OCI-LY7 (cell line): ENCODE results near the gene STYX.

ENCODE experiments used
- EZH2phosphoT487 ChIP-seq: fragments of 200-600 bp; sonication (generic); IDR thresholded peaks from 2 replicates; pipeline ENCODE4 v1.6.1; 2018; ENCODE audit warnings: low read depth, borderline replicate concordance, mild to moderate bottlenecking, mixed run types, antibody characterized with exemption, low read length, moderate library complexity, mixed read lengths
- TF ChIP-seq, protein P1 (sequence below): fragments of 200-600 bp; sonication (generic); conservative IDR thresholded peaks from 2 replicates; pipeline ENCODE4 v1.5.1; 2014; ENCODE audit warnings: mild to moderate bottlenecking, antibody characterized with exemption, low read length, moderate library complexity, mixed read lengths

DNA sequence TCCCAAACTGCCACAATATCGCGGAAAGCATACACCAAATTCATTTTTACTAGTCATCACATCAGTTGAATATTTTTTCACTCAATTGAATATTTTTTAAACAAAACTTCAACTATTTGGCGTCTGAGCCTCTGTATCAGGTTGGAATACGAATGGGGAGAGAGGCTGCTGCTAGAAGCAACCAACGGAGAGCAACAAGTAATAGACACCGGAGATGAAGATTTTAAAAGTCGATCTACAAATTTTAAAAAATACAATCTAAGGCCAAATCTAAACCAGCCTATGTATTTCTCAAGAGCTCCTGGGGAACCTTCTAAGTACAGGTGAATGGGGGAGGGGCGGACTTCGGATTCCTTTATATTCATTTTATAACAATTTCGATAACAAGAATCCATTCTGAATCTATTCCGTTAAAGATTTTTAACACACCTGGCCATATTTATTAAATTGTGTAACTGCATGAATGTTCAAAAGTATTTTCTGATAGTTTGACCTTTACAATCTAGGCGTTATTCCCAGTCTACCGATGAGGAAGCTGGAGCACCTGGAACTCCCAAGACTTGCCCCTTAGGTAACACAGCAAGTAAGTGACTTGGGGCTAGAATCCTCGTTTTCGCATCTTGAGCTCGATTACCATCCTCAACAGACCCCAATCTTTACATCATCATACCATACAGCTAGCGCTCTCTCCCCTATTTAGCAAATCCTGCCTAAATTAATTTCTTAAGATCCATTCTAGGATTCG lies 60.2 kb downstream of the STYX start:
- TF ChIP-seq, protein P1, sequence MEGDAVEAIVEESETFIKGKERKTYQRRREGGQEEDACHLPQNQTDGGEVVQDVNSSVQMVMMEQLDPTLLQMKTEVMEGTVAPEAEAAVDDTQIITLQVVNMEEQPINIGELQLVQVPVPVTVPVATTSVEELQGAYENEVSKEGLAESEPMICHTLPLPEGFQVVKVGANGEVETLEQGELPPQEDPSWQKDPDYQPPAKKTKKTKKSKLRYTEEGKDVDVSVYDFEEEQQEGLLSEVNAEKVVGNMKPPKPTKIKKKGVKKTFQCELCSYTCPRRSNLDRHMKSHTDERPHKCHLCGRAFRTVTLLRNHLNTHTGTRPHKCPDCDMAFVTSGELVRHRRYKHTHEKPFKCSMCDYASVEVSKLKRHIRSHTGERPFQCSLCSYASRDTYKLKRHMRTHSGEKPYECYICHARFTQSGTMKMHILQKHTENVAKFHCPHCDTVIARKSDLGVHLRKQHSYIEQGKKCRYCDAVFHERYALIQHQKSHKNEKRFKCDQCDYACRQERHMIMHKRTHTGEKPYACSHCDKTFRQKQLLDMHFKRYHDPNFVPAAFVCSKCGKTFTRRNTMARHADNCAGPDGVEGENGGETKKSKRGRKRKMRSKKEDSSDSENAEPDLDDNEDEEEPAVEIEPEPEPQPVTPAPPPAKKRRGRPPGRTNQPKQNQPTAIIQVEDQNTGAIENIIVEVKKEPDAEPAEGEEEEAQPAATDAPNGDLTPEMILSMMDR: no peak
- no peak for TF ChIP-seq EZH2phosphoT487
